Measurements from ENCODE around the gene CAMKK2. TPM values are rescaled to one million over a fixed set of nuclear protein-coding genes. Genes with fewer than 3 reads are reported as not detected.
"Not testable (repeated sequence)": the region's sequence is repeated elsewhere in the genome, so short reads cannot be mapped to it uniquely, and the experiment has no call there.

The CAMKK2 gene
- total RNA-seq, 1 donor: 14.7 TPM

DNA sequence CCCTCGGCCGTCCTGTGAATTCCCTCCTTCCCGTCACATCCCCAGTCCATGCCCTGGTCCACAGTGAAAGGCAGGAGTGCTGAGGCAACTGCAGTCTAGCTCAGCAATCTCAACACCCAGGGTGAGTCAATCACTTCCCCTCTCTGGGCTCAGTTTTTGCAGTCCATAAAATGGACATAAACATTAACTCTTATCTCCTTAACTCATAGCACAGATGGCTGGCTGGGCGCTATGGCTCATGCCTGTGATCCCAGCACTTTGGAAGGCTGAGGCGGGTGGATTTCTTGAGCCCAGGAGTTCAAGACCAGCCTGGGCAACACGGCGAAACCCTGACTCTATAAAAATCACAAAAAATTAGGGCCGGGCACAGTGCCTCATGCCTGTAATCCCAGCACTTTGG lies 32.4 kb downstream of the CAMKK2 start:
- DNase-seq (ENCODE audit: low read depth): no peak
- no peak overlapping the region for H3K4me3 ChIP-seq (ENCODE audit: low read depth, low read length)
- TF ChIP-seq, protein P1, sequence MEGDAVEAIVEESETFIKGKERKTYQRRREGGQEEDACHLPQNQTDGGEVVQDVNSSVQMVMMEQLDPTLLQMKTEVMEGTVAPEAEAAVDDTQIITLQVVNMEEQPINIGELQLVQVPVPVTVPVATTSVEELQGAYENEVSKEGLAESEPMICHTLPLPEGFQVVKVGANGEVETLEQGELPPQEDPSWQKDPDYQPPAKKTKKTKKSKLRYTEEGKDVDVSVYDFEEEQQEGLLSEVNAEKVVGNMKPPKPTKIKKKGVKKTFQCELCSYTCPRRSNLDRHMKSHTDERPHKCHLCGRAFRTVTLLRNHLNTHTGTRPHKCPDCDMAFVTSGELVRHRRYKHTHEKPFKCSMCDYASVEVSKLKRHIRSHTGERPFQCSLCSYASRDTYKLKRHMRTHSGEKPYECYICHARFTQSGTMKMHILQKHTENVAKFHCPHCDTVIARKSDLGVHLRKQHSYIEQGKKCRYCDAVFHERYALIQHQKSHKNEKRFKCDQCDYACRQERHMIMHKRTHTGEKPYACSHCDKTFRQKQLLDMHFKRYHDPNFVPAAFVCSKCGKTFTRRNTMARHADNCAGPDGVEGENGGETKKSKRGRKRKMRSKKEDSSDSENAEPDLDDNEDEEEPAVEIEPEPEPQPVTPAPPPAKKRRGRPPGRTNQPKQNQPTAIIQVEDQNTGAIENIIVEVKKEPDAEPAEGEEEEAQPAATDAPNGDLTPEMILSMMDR (IDR thresholded peaks at IDR 0.05; ENCODE audit: insufficient read depth, low read depth, low read length): no peak

DNA sequence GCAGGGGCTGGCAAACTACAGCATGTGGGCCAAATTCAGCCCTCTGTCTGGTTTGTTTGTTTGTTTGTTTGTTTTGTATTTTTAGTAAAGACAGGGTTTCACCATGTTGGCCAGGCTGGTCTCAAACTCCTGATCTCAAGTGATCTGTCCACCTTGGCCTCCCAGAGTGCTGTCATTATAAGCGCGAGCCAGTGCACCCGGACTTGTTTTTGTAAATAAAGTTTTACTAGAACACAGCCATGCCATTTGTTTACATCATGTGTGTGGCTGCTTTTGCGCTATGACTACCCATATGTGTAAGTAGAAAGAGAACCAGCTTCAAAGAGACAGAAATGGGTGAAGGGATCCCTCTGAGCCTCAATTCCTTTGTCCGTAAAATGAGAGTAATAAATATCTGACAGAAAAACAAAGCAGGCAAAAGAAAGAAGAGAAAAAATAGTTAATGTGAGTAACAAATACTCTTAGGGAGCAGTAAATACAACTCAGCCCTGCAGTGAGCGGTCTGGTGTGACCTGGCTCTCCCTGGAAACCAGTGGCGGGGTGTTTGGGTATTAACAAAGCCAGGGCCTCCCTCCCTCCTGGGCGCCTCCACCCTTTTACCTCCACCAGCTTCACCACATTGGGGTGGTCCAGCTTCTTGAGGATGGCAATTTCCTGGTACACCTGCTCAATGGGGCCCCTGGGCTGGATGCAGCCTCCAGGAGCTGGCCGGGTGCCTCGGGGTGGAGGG lies 33.1 kb downstream of the CAMKK2 start:
- DNase-seq (ENCODE audit: low read depth): no peak
- TF ChIP-seq, protein P1 (IDR thresholded peaks at IDR 0.05; ENCODE audit: insufficient read depth, low read depth, low read length): no peak
- no peak overlapping the region for H3K4me3 ChIP-seq (ENCODE audit: low read depth, low read length)

DNA sequence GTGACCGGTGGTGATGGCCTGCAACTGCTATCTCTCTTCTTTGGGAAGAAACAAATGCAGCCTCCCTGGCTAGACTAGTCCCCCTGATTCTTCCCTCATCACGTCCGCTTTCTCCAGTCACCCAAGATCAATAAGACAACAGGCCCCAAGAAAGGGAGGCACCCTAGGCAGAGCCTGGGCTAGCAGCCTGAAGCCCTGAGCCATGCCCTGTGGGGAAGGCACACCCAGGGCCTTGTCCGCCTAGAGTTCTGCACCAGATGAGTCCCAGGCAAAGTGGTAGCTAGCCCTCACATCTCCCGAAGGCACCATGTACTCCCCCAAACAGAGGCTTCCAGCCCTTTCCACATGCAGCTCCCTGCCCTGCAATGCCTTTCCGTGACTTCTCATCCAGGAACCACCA lies 35.1 kb downstream of the CAMKK2 start:
- no peak for DNase-seq (ENCODE audit: low read depth)
- TF ChIP-seq, protein P1 (IDR thresholded peaks at IDR 0.05; ENCODE audit: insufficient read depth, low read depth, low read length): no peak
- H3K4me3 ChIP-seq (ENCODE audit: low read depth, low read length): no peak overlapping the region

DNA sequence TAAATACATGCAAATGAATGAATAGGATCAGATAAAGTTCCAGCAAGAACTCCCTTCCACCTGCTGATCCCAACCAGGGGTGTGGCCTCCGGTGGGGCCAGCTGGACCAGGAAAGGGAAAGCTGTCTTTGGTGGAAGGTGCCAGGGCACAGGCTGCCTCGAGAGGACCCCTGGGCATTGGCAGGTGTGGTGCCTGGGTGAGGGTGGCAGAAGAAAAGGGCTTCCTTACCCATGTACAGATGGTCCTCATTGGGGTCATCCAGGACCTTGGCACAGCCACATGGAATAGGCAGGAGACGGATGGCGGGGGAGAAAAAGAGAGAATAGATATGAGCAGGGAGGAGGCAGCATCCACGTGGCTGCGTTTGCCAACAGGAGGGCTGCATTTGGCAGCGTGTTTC lies 36.4 kb downstream of the CAMKK2 start:
- TF ChIP-seq, protein P1 (IDR thresholded peaks at IDR 0.05; ENCODE audit: insufficient read depth, low read depth, low read length): no peak
- H3K4me3 ChIP-seq (ENCODE audit: low read depth, low read length): no peak overlapping the region
- no peak for DNase-seq (ENCODE audit: low read depth)

DNA sequence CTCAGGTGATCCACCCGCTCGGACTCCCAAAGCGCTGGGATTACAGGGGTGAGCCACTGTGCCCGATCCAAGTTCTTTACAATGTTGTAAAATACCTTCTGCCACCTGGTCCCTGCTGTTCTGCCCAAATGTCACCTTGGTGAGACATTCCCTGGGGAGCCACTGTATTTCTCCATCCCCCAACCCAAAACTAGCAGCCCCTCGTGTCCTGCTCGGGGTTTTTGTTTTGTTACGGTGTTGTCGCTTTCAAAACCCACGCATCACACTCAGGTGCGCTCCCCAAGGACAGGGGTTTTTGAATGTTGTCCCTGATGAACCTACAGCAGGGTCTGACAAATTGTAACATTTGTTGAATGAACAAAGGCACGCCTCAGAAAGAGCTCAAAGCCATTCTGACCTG lies 37.4 kb downstream of the CAMKK2 start:
- DNase-seq (ENCODE audit: low read depth): no peak
- TF ChIP-seq, protein P1 (IDR thresholded peaks at IDR 0.05; ENCODE audit: insufficient read depth, low read depth, low read length): no peak
- H3K4me3 ChIP-seq (ENCODE audit: low read depth, low read length): no peak overlapping the region

DNA sequence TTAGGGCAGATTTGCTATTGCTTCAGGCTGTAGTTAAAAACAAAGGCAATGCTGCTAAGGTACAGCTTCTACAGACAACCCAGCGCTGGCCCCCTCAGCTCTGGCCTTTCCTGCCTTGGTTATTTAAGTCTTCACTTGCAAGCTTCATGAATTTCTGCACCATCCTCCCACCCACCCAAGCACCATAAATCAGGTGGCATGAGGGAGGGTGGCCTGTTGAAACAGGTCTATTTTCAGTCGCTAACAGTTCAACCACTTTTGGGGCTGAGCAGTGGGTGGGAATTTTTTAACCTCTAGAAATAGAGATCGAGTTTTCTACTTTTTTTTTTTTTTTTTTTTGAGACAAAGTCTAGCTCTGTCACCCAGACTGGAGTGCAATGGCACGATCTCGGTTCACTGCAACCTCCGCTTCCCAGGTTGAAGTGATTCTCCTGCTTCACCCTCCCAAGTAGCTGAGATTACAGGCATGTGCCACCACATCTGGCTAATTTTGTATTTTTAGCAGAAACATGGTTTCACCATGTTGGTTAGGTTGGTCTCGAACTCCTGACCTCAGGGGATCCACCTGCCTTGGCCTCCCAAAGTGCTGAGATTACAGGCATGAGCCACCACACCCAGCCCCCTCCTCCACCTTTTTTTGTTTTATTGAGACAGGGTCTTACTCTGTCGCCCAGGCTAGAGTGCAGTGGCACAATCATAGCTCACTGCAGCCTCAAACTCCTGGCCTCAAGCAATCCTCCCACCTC lies 38.6 kb downstream of the CAMKK2 start:
- H3K4me3 ChIP-seq (ENCODE audit: low read depth, low read length); DNase-seq (ENCODE audit: low read depth): not testable (repeated sequence)

DNA sequence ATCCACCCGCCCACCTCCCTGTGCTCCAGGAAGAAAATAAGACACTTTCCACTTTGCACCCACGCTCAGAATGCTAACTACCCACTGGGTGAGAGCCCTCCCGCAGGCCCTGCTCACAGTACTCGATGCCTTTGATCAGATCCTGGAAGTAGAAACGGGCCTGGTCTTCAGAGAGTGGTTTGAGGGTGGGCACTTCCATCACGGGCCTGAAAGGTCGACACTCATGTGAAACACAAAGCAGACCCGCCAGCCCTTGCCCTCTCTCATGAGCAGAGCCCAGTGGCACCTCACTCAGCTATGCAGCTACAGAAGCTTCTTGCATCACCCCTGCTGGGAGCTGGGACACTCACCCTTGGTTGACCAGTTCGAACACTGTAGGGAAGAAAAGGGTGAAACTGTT lies 41.1 kb downstream of the CAMKK2 start:
- TF ChIP-seq, protein P1 (IDR thresholded peaks at IDR 0.05; ENCODE audit: insufficient read depth, low read depth, low read length): no peak
- no peak for DNase-seq (ENCODE audit: low read depth)
- H3K4me3 ChIP-seq (ENCODE audit: low read depth, low read length): no peak overlapping the region

Data from fibroblast of villous mesenchyme (primary cell).